Activated T-cell treated with anti-CD3 and anti-CD28 coated beads for 48 hours (primary cell): ENCODE measurements around the gene GPX4.
A peak's percentile ranks its signal among the peaks of the same experiment; 100 is the strongest.

Experiments
- DNase-seq: peaks from one replicate; pipeline ENCODE4 v3.0.0-alpha.2; 2020; ENCODE audit warnings: low read depth

The GPX4 gene

GRCh38 chr19:1130771-1131717 is 27.2 kb downstream of the GPX4 start:
- peak; percentile 32 for DNase-seq

GRCh38 chr19:1131718-1132551 is 28.1 kb downstream of the GPX4 start:
- peak; percentile 88 for DNase-seq

GRCh38 chr19:1132552-1133383 is 29.0 kb downstream of the GPX4 start:
- no peak for DNase-seq

GRCh38 chr19:1133471-1133929 is 29.7 kb downstream of the GPX4 start:
- peak; percentile 82 for DNase-seq

GRCh38 chr19:1134431-1134830 is 30.6 kb downstream of the GPX4 start:
- no peak for DNase-seq

GRCh38 chr19:1135454-1135853 is 31.7 kb downstream of the GPX4 start:
- DNase-seq, result no peak

GRCh38 chr19:1136201-1136600 is 32.4 kb downstream of the GPX4 start:
- no peak for DNase-seq

GRCh38 chr19:1136621-1137317 is 33.0 kb downstream of the GPX4 start:
- no peak for DNase-seq

GRCh38 chr19:1138121-1138520 is 34.3 kb downstream of the GPX4 start:
- no peak for DNase-seq

GRCh38 chr19:1139126-1139525 is 35.3 kb downstream of the GPX4 start:
- DNase-seq, result no peak

GRCh38 chr19:1140272-1141027 is 36.7 kb downstream of the GPX4 start:
- DNase-seq, result no peak

GRCh38 chr19:1141944-1142343 is 38.1 kb downstream of the GPX4 start:
- DNase-seq, result no peak

- DNase-seq, result no peak
Measured at GRCh38 chr19:1143828-1144399, 40.1 kb downstream of the GPX4 start.

- no peak for DNase-seq
Measured at GRCh38 chr19:1144741-1145140, 40.9 kb downstream of the GPX4 start.

GRCh38 chr19:1145635-1146411 is 42.0 kb downstream of the GPX4 start:
- no peak for DNase-seq

GRCh38 chr19:1146412-1146699 is 42.6 kb downstream of the GPX4 start:
- no peak for DNase-seq

- no peak for DNase-seq
Measured at GRCh38 chr19:1146858-1147780, 43.3 kb downstream of the GPX4 start.

GRCh38 chr19:1147934-1148549 is 44.2 kb downstream of the GPX4 start:
- DNase-seq, result no peak
